ENCODE measurements around the gene CAPN10.

CAPN10 gene

DNA sequence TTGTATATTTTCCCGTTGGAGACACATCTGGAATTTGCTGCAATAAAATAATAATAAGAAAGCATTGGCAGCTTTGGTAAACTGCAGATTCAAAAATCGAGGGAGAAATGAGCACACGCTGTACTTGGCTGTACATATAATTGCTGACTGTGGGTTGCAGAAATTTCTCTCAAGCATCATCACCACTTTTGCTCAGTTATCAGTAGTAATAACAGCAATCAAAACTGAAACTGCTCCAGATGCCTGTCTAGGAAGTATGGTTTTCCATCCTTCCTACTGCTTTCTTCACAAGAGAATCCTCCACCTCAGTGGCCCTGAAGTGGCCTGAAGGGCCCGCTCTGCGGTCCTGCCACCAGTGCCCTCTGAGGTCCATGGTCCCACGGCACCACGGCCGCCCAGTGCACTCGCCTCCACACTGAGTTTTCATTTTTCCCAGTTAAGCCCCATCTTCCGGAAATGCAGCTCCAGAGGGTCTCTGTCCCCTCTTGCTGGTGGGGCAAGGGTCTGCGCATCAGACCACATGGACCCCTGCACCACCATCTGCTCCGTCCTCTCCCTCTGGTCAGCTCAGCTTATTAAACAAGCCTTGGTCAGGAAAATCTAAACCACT, 22.5 kb upstream of the CAPN10 start:
- DNase-seq, result no peak

DNA sequence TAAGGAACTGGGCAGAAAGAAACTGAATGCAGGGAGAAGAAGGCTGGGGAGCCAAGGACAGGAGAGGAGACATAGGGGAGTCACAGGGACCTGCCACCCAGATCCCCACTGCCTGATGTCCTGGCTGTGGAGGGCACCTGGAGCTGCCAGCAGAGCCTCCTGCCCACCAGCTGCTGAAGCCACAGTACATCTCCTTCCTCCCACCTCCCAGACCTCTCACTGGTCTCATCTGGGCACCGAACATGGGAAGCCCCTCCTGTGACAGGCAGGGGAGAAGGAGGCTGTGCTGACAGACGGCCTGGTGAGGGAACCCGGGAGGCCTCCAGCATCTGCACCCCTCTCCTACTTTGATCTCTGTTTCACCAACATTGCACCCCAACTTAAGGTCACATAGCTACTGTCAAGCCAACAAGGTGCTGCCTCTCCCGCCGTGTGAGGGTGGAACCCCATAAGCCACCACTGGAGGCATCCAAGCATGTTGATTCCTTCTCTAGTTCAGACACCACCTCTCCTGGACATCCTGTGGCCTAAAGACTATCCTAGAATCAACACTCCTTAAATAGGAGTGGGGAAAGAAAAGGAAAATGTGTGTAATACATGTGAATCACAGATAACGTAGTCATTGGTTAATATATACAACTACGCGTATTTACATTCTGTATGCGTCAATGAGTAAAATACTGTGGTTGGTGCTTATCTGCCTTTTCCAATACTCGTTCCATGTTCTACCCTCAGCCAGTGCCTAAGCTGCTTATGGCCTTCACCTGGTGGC, 21.8 kb upstream of the CAPN10 start:
- no peak for DNase-seq

DNA sequence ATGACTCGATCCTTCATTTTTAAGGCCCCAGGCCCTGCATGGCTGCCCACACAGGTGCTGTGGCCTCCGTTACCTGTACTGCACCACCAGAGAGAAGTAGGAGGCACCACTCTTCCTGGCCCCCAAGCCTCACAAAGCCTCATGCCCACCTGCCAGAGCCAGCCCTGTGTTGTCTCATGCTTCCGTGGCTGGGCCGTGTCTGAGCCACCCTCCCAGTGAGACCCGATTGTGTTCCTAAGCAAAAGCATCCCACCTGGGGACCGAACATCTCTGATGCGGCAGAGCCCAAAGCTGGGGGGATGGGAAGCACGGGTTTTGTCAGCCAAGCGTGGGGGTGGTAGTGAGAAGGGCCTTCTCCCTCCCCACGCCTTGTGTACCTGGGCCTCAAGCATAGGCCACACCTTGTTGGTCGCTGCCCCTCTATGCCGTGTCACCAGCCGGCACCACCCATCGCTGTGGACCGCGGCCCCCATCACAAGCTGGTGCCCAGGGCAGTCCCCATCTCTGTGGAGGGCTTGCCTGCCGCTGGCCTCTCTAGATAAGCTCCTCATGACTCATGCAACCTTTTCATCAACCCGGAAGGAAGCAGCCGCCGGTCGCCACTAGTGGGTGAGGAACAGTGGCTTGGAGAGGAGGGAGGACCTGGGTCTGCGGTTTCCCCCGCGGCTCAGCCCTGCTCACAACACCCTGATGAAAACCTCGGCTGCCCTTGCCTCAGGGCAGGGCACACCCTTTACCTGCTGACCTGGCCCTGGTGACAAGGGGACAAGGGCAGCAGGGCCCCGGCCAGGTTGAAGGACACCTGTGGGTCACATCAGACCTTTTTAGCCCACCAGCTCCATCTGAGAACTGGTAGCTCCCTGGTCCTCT, 21.0 kb upstream of the CAPN10 start:
- DNase-seq, result no peak

GRCh38 chr2:240566203-240567136, 20.1 kb upstream of the CAPN10 start:
- DNase-seq, result peak; percentile 36

DNA sequence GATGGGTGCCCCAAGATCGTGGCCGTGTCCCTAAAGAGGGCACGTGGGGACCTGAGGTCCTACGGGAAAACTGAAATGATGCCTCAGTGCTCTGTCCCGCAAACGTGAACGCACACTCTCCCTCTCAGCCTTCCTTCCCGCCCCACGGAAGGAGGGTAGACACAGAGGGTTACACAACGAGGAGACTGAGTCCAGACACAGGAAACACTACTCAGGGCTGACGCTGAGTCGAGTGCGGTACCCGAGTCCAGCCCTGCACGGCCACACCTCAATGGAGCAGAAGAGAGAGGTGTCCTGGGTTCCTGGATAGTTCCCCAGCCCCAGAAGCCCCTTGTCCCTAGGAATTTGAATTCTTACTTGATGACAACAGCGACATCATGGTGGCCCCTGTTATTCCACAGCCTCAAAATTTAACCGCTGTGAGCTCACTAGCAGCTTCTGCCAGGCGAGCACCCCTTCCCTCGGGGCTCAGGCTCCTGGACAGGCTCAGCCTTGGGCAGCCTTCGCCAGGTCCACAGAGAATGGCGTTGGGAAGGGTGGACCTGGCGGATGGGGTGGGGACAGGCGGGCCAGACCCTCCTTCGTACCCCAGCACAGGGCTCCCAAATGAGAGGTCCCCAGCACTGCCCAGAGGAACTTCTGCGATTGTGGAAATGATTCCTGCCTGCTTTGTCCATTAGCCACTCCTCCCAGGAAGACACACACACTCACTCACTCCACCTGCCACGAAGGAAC, 19.2 kb upstream of the CAPN10 start:
- peak; percentile 12 for DNase-seq

DNA sequence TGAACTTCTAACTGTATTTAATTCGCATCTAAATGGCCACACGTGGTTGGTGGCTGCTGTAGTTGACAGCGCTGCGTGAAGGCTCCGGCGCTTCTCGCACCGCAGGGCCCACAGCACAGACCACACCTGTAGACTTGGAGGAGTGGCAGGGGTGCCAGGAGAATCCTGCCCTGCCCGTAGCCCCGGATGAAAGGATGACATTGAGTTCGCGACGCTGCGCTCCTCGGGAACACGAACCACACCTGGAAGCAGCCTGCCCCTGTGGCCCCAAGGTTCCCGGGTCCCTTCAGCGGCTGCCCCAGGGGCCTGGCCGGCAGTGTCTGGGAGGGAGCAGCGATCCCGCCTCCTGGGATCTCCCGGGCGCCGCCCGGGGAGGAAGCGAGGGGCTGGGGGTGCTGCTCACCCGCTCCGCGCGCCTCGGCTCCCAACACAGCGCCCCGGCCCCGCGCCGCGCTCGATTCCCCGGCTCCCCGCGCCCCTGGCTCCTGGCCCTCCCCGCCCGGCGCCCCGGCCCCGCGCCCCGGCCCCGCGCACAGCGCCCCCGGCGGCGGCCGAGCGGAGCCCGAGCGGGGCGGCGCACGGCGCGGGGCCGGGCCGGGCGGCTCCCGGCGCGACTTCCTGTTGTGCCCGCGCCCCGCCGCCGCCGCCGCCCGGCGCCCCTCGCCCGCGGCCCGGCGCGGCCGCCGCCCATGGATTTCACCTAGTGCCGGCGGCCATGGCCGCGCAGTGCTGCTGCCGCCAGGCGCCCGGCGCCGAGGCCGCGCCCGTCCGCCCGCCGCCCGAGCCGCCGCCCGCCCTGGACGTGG, 18.5 kb upstream of the CAPN10 start, which contains the start of gene RNPEPL1:
Gene RNPEPL1 (plus strand): TSS at position 613 of the 806 bp plus-strand sequence. CDS start 103 bp downstream, at position 716.
- DNase-seq, result no peak

GRCh38 chr2:240568678-240569522, 17.6 kb upstream of the CAPN10 start:
- no peak for DNase-seq

DNA sequence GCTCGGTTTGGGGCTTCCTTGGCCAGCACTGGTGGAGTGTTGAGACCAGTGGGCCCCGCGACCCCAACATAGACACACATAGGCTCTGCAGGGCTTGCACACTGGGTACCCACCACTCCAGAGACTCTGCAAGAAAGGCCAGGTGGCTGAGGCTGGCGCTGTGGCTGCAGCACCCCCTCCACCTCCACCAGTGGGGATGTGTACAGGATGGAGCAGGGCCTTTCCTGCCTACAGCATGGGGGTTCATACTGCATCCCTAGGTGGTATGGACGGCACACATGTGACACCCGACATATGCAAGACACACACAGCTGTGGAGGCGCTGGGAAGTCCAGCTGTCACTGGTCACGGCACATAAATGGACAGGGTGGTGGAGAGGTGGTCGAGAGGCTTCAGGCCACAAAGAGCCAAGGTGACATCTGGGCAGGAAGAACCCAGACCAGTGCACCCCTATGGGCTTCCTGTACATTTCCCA, 17.0 kb upstream of the CAPN10 start:
- DNase-seq, result no peak

- no peak for DNase-seq
Observed at GRCh38 chr2:240569998-240570530, 16.5 kb upstream of the CAPN10 start.

- no peak for DNase-seq
Observed at GRCh38 chr2:240570531-240571313, 15.8 kb upstream of the CAPN10 start.

DNA sequence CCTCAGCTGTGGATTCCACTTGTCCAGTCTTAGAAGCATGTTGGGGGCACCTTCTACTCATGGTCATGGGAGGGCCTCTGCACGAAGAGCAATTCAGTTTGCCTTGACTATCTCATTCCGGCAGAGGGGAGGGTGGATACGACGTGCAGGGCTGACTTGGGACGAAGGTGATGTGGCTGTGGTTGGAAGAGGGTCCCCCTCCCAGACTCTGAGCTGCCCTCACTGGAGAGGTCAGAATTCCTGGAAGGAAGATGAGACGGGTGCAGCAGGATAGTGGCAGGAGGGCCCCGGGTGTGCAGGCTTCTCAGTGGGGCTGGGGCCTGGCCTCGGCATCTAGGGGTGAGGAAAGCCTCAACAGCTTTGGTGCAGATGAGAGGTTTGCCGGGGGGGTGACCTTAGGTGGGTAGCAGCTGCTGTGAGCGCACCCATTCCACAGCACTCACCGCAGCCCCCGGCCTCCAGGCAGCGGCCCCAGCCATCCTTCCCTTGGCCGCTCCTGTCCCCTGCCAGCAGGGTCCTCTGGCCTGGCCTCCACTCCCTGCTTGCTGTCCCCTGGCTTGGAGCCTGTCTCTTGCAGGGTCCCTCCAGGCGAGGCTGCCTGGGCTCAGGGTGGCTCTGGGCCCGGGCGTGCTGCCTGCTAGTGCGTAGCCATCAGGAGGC, 15.1 kb upstream of the CAPN10 start:
- DNase-seq, result no peak

DNA sequence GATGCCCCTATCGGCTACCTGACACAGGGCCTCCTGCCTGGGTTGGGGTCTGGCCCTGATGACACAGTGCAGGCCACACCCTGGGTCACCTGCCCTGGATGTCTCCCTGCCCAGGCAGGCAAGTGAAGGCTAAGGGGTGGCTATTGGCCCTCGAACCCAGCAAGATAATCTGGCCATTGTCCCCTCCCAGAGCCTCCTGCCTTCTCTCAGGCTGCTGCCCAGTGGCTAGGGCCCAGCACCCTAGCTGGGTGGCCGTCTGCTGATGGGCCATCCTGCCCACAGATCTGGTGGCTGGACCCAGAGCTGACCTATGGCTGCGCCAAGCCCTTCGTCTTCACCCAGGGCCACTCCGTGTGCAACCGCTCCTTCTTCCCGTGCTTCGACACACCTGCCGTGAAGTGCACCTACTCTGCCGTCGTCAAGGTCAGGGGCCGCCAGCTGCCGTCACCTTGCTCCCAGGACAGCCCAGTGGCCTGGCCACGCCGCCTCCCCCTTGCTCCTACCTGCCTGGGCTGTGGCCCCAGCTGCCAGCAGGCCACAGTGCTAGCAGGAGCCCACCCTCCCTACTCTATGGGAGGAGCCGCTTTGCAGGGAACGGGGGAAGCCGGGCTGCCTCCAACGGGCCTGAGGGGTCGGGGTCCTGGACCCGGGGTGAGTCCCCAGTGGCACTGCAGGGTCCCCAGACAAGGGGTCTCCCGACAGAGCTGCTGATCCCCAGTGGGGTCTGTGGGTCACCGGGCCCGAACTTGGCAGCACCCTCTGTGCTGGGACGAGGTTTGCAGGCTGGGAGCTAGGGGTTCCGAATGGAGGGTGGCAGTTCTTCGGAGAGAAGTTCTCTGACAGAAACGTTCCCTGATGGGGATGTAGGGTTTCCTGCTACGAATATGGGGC, 14.1 kb upstream of the CAPN10 start:
- DNase-seq, result no peak

DNA sequence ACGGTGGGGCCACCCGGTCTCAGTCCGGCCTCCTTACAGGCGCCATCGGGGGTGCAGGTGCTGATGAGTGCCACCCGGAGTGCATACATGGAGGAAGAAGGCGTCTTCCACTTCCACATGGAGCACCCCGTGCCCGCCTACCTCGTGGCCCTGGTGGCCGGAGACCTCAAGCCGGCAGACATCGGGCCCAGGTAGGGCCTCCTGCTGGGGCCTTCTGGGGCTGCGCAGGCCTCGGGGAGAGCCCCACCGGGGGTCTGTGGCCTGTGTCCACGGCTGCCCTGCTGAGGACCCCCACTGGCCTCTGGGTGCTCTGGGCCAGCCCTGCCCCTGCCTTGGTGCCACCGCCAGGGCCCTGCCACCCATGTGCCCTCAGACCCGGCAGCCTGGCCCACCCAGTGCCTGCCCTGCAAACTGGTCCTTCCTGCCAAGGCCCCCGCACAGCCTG, 13.4 kb upstream of the CAPN10 start:
- DNase-seq, result no peak

- DNase-seq, result no peak
Observed at GRCh38 chr2:240573516-240574385, 12.8 kb upstream of the CAPN10 start.

- DNase-seq, result no peak
Observed at GRCh38 chr2:240574386-240575100, 12.0 kb upstream of the CAPN10 start.

All from DMS 273 treated with DMSO at 0.1 percent for 48 hours (cell line).